Medulla oblongata (tissue), 1 donor: ENCODE data around the gene PPP1R3A.
"Not testable (repeated sequence)": the region's sequence is repeated elsewhere in the genome, so short reads cannot be mapped to it uniquely, and the experiment has no call there.

Experiments used
- DNase-seq: peaks from one replicate; pipeline ENCODE4 v3.0.0-alpha.2; 2015; ENCODE audit errors: extremely low spot score

The PPP1R3A gene, protein sequence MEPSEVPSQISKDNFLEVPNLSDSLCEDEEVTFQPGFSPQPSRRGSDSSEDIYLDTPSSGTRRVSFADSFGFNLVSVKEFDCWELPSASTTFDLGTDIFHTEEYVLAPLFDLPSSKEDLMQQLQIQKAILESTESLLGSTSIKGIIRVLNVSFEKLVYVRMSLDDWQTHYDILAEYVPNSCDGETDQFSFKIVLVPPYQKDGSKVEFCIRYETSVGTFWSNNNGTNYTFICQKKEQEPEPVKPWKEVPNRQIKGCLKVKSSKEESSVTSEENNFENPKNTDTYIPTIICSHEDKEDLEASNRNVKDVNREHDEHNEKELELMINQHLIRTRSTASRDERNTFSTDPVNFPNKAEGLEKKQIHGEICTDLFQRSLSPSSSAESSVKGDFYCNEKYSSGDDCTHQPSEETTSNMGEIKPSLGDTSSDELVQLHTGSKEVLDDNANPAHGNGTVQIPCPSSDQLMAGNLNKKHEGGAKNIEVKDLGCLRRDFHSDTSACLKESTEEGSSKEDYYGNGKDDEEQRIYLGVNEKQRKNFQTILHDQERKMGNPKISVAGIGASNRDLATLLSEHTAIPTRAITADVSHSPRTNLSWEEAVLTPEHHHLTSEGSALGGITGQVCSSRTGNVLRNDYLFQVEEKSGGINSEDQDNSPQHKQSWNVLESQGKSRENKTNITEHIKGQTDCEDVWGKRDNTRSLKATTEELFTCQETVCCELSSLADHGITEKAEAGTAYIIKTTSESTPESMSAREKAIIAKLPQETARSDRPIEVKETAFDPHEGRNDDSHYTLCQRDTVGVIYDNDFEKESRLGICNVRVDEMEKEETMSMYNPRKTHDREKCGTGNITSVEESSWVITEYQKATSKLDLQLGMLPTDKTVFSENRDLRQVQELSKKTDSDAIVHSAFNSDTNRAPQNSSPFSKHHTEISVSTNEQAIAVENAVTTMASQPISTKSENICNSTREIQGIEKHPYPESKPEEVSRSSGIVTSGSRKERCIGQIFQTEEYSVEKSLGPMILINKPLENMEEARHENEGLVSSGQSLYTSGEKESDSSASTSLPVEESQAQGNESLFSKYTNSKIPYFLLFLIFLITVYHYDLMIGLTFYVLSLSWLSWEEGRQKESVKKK

DNA sequence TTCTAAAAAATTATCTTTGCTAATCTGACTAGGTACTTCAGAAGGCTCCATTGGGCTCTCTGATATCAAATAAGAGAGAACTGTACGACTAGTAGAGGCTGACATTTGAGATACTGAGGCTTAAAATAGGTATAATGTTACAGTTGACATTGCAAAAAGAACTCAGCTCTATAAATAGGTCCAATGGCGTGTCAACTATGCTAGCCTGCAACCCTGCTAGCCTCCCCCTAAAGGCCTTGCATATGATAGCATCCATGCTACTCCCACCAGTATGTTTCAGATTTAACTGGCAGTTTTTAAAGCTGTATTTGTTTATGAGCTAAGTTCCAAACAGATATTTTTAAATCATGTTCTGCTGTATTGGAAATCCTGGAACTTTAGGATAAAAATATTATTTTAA, at the start of gene PPP1R3A:
Gene PPP1R3A, minus strand, starts transcription at position 64 of the 400 bp plus-strand sequence. Its CDS starts 13 bp downstream, at position 51.
- DNase-seq = no peak

- DNase-seq = no peak
These were observed 44.5 kb upstream of the PPP1R3A start for GRCh38 chr7:113963356-113963755.

- DNase-seq = no peak
These were observed 41.1 kb upstream of the PPP1R3A start for GRCh38 chr7:113959910-113960309.

- DNase-seq = no peak
These were observed 36.3 kb upstream of the PPP1R3A start for GRCh38 chr7:113955157-113955556.

DNA sequence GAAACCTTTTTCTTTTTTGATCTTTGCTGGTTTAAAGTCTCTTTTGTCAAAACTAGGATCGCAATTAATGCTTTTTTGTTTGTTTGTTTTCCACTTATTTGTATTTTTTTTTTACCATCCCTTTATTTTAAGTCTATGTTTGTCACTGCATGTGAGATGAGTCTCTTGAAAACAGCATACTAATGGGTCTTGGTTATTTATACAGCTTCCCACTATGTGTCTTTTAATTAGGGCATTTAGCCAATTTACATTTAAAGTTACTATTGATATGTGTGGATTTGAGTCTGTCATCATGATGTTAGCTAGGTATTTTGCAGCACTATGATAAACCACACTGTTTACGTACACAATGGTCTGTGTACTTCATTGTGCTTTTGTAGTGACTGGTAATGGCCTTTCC, 34.7 kb upstream of the PPP1R3A start:
- DNase-seq = no peak

DNA sequence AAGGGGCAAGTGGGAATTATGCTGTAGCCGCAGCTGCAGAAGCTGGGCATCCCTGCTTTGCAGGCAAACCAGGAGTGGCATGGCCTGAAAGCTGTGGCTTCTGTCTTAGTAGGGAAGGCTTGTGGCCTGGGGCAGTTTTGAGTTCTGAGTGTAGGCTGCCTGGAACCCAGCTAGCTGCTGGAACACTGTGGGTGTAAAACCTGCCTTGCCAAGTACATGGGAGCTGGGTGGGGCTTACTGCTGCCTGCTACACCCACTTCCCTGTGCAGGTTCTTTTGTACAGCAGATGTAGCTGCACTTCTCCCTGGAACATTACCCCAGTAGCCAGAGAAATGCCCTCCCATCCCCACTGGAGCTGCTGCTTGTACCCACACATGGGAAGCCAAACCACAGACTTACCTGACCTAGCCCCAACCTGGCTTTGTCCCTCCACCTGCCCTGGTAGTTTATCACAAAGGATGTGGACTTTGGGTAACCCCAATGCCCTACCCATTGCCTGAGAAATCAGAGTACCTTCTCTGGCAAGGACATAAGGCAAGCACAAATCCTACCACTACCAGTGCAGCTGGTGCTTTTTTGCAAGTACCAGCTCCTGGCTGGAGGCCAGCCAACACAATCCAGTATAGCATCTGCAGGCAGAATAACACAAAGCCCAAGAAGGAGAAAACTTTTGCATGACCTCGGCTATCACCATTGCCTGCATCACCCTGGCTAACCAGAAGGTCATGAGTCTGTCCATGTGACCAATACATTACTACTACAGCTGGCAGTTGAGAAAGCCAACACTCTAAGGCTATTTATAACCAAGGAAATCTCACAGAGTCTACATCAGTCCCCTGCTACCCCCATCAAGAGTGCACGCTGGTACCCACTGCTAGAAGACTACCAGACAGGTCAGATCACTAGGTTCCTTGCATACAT, 26.5 kb upstream of the PPP1R3A start:
- no peak for DNase-seq

- DNase-seq = no peak
These were observed 18.2 kb upstream of the PPP1R3A start for GRCh38 chr7:113936982-113937381.

DNA sequence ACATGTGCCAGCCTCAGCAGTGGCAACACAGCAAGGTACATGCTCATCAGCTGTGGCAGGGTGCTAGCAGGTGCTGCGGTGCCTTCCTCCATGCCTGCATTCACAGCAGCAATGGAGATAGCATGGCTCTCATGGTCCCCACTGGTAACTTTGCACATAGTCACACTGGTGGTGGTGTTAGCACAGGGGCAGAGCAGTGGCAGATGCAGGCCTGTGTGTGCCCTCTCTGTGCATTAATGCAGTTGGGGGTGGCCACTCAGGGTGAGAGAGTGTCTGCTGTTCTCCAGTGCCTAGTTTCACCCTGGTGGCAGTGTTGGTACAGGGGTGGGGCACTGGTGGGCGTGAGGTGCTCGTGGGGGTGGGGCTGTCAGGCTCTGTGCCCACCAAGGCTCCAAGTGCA, 17.7 kb upstream of the PPP1R3A start:
- no peak for DNase-seq

DNA sequence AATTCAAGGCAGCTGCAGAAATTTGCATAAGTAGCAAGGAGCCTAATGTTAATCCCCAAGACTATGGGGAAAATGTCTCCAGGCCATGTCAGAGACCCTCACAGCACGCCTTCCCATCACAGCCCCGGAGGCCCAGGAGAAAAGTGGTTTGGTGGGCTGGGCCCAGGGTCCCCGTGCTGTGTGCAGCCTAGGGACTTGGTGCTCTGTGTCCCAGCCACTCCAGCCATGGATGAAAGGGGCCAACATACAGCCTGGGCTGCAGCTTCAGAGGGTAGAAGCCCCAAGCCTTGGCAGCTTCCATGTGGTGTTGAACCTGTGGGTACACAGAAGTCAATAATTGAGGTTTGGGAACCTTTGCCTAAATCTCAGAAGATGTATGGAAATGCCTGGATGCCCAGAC, 10.6 kb upstream of the PPP1R3A start:
- not testable (repeated sequence) for DNase-seq

- no peak for DNase-seq
These were observed 9.3 kb upstream of the PPP1R3A start for GRCh38 chr7:113928112-113928511.

DNA sequence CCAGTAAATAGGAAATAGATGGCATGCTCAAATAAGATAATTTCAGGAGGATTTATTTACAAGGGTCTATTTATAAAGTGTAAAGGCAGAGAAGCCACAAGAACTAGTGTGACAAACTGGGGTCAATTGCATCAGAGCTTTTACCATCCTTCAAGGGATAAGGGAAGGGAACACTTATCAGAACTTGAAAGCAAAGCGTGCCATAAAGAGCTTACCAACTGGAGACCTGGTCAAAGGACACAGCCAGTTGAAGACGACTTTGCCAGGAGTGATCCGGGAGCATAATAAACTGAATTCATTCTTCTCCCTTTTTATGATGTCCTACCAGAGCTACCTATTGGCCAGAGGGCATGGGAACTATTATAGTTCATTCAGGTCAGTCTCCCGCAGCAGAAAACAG, 3.2 kb upstream of the PPP1R3A start:
- DNase-seq = no peak

DNA sequence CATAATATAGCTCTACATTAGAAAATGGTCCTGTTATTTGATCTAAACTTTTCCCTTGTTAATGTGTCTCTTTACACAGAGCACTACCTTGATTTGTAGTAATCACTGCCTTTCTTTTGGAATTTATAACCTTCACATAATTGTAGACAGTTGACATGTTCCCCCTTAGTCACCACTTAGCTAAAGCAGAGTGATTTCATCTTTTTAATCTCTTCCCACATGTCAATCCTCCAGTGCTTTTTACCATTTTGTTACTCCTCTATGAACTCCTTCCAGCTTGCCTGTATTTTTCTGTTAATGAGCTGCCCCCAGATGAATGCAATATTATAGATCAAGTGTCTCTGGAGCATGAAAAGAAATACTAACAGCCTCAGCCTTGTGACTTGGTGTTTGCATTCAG, 2.6 kb upstream of the PPP1R3A start:
- no peak for DNase-seq

DNA sequence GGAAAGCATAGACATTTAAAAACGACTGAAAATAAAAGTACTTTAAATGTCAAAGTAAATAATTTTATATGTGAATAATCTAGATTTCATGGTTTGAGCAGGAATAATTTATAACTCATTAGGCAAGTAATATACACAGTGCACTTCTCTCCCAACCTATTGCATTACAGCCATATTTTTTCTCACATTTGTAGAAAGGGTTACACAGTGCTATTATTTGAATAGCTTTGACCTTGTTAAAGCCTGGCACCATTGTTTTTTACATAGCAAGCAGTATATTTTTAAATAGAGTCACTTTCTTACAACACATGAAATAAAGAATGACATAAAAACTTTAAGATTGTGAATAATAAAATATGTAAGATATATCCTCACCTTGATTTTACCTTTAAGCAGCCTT, 969 bp downstream of the PPP1R3A start:
- DNase-seq = no peak

- DNase-seq = no peak
These were observed 2.9 kb downstream of the PPP1R3A start for GRCh38 chr7:113915956-113916355.

GRCh38 chr7:113912876-113913275, 5.9 kb downstream of the PPP1R3A start:
- no peak for DNase-seq

DNA sequence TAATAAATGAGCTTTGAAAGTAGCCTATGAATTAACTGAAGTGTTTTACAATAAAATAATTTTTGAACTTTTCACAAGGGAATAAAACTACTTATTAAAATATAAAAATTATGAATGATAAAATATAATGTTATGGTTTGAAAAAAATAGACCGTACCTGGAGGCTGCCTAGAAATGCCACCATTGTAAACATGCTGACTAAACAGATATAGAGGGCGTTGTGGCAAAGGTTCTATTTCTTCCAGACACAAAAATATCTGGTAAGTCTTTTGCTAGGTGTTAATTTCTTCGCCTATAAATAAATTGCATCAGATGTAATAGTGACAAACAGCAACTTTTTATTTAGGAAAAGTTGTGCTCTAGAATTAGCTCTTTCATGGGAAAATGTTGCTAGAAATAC, 11.2 kb downstream of the PPP1R3A start:
- DNase-seq = no peak

DNA sequence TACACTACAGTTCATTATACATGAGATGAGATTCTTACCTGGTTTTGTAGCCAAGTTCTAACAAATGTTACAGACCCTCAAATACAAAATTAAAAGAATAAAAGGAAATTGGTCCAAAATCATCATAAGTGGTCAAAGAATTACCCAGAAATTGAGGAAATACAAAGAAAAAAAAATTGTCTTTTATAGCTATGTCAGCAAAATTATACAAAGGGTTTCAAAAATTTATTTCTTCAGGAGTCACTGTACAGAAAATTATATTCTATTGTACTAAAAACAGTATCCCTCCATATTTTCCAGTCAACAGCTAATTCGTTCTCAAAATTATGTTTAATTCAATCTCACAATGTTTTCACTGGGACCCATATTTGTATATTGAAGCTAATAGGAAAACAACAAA, 14.3 kb downstream of the PPP1R3A start:
- no peak for DNase-seq

GRCh38 chr7:113892818-113893217, 26.0 kb downstream of the PPP1R3A start:
- no peak for DNase-seq

DNA sequence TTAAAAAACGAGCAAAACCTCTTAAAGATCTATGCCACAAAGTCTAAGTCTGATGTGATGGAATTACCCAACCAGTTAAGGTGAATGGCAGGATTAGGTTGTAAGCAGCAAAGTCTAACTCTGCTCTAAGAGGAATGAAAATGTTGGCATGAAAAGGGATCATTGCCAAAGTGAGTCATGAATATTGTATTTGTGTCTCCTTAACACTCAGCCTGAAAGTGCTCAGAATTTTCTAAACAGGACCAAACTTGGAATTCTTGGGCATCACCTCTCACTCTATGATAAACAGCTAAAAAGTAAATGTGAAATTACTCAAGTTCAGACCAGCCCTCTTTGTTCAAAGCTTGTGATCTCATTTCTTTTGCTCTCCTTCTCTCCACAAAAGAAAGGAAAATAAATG, 27.0 kb downstream of the PPP1R3A start:
- no peak for DNase-seq

- no peak for DNase-seq
These were observed 27.8 kb downstream of the PPP1R3A start for GRCh38 chr7:113891031-113891350.

GRCh38 chr7:113890331-113891030, 28.3 kb downstream of the PPP1R3A start:
- no peak for DNase-seq
